DOHH2 (cell line): Measurements from ENCODE around the gene CHRM4.

Experiments used
- CTCF ChIP-seq: fragments of 200-600 bp; sonication (generic); IDR thresholded peaks from one replicate; pipeline ENCODE4 v1.5.1; 2014; ENCODE audit warnings: antibody characterized with exemption, mild to moderate bottlenecking, low read depth, low read length; ENCODE audit not compliant: poor library complexity, severe bottlenecking
- EZH2phosphoT487 ChIP-seq: fragments of 200-600 bp; sonication (generic); IDR thresholded peaks from 2 replicates; pipeline ENCODE4 v1.6.1; 2017; ENCODE audit warnings: borderline replicate concordance, mild to moderate bottlenecking, antibody characterized with exemption, low read length, moderate library complexity, mixed read lengths

DNA sequence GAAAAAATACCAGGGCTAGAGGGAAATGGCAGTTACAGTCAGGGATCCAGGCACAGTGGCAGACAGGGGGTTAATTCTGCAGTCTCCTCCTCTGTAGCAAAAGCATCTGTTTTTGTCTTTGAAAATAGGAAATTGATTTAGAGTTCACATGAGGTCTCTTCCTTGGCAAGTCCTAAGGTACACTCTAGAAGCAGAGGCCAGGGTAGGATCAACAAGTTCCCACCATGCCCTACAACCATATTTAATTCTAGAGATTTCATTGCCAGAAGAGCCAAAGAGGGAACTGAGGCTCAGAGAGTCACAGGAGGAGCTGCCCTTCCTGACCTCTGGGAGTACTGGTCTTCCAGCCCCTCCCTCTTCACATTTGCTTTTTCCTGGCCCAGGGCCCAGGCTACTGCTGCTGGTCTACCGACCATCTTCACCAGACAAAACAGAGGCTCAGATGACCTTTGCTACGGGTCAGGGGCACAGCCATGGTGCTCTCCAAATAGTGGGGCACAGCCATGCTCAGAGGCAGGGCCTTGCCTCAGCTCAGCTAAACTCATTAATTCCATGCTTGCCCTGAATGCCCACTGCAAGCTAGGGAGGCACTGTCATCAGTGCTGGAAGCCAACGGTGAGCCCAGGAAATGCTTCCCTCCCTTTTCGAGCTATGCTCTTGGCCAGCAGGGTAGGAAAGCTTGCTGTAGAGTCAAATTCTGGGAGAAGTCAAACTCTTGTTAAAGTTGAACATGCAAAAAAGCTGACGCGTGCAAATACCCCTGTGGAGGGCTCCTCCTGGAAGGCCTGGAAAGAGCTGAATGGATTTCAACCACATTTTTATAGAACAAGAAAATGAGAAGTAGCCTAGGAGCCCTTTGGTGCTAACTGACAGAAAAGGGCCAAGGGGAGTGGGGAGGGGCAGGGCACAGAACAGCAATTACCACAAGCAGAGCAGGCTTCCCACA, 11.7 kb upstream of the CHRM4 start:
- TF ChIP-seq CTCF (no peak), EZH2phosphoT487 (no peak)
